GM19035 (cell line): ENCODE results near the gene PMAIP1.

Experiments
- ATAC-seq: cut with Tn5 transposase; IDR thresholded peaks from one replicate; pipeline ENCODE4 v1.9.1; 2021; ENCODE audit not compliant: unreplicated experiment

The PMAIP1 gene

GRCh38 chr18:59911600-59911999 lies 11.8 kb downstream of the PMAIP1 start:
- ATAC-seq: no peak

GRCh38 chr18:59912007-59912550 lies 12.3 kb downstream of the PMAIP1 start:
- ATAC-seq: no peak

GRCh38 chr18:59915606-59916005 lies 15.8 kb downstream of the PMAIP1 start:
- no peak for ATAC-seq

- no peak for ATAC-seq
These were observed 16.9 kb downstream of the PMAIP1 start for GRCh38 chr18:59916746-59917145.

GRCh38 chr18:59917422-59917821 lies 17.6 kb downstream of the PMAIP1 start:
- no peak for ATAC-seq

- peak; percentile 47 for ATAC-seq
These were observed 18.5 kb downstream of the PMAIP1 start for GRCh38 chr18:59918320-59918755.

- no peak for ATAC-seq
These were observed 19.2 kb downstream of the PMAIP1 start for GRCh38 chr18:59918997-59919396.

- peak; percentile 44 for ATAC-seq
These were observed 21.6 kb downstream of the PMAIP1 start for GRCh38 chr18:59921384-59921891.

- peak; percentile 34 for ATAC-seq
These were observed 23.9 kb downstream of the PMAIP1 start for GRCh38 chr18:59923539-59924196.

- ATAC-seq: no peak
These were observed 26.3 kb downstream of the PMAIP1 start for GRCh38 chr18:59926131-59926530.

- peak; percentile 85 for ATAC-seq
These were observed 27.5 kb downstream of the PMAIP1 start for GRCh38 chr18:59927246-59927825.

- no peak for ATAC-seq
These were observed 28.4 kb downstream of the PMAIP1 start for GRCh38 chr18:59928201-59928600.

- no peak for ATAC-seq
These were observed 30.0 kb downstream of the PMAIP1 start for GRCh38 chr18:59929621-59930295.

- ATAC-seq: no peak
These were observed 32.6 kb downstream of the PMAIP1 start for GRCh38 chr18:59932401-59932800.

GRCh38 chr18:59938676-59939075 lies 38.9 kb downstream of the PMAIP1 start:
- ATAC-seq: no peak

GRCh38 chr18:59939127-59939526 lies 39.3 kb downstream of the PMAIP1 start:
- no peak for ATAC-seq

- ATAC-seq: no peak
These were observed 40.3 kb downstream of the PMAIP1 start for GRCh38 chr18:59940068-59940467.

- ATAC-seq: no peak
These were observed 41.5 kb downstream of the PMAIP1 start for GRCh38 chr18:59941331-59941730.

GRCh38 chr18:59942601-59943000 lies 42.8 kb downstream of the PMAIP1 start:
- no peak for ATAC-seq

GRCh38 chr18:59945544-59945943 lies 45.7 kb downstream of the PMAIP1 start:
- no peak for ATAC-seq

GRCh38 chr18:59950215-59950944 lies 50.6 kb downstream of the PMAIP1 start:
- ATAC-seq: peak; percentile 52
